Measurements from ENCODE around the gene SYDE1.

DNA sequence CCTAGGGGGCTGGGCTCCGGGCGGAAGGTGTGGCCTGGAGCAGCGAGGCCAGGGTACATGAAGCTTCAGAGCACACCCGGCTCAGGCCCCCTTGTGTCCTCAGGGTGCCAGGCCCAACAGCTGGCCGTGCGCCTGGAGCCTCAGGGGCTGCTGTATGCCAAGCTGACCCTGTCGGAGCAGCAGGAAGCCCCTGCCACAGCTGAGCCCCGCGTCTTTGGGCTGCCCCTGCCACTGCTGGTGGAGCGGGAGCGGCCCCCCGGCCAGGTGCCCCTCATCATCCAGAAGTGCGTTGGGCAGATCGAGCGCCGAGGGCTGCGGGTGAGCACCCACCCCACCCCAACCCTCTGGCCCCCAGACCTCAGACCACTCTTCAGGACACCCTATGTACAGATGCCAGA lies 3.2 kb downstream of the SYDE1 start:
- TF ChIP-seq, protein P1, sequence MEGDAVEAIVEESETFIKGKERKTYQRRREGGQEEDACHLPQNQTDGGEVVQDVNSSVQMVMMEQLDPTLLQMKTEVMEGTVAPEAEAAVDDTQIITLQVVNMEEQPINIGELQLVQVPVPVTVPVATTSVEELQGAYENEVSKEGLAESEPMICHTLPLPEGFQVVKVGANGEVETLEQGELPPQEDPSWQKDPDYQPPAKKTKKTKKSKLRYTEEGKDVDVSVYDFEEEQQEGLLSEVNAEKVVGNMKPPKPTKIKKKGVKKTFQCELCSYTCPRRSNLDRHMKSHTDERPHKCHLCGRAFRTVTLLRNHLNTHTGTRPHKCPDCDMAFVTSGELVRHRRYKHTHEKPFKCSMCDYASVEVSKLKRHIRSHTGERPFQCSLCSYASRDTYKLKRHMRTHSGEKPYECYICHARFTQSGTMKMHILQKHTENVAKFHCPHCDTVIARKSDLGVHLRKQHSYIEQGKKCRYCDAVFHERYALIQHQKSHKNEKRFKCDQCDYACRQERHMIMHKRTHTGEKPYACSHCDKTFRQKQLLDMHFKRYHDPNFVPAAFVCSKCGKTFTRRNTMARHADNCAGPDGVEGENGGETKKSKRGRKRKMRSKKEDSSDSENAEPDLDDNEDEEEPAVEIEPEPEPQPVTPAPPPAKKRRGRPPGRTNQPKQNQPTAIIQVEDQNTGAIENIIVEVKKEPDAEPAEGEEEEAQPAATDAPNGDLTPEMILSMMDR (conservative IDR thresholded peaks at IDR 0.05 in 1 of 2, IDR thresholded peaks at IDR 0.05 in 1 of 2; ENCODE audit: extremely low read depth in 1 of 2, insufficient read depth in 1 of 2, low read depth in 1 of 2, low read length in 2 of 2) = no peak
- TF ChIP-seq EZH2 (IDR thresholded peaks at IDR 0.05; ENCODE audit: borderline replicate concordance, low read length) = no peak

Data from mammary epithelial cell (primary cell).